Mammary epithelial cell (primary cell): ENCODE measurements around the gene NEB.

Source experiments
- EZH2 ChIP-seq: IDR thresholded peaks from 2 replicates; pipeline ENCODE4 v1.6.1; 2012; ENCODE audit warnings: low read length, inconsistent platforms, borderline replicate concordance
- TF ChIP-seq, protein P1 (sequence below), 2 donors: IDR thresholded peaks in 1 of 2; conservative IDR thresholded peaks in 1 of 2; 2 replicates each; pipeline ENCODE4 v1.5.1; 2011 to 2012; ENCODE audit warnings: inconsistent platforms in 2 of 2, low read length in 2 of 2, mild to moderate bottlenecking in 2 of 2, control low read depth in 1 of 2, low read depth in 1 of 2; ENCODE audit not compliant: insufficient read depth in 1 of 2; ENCODE audit errors: extremely low read depth in 1 of 2

- TF ChIP-seq, protein P1, sequence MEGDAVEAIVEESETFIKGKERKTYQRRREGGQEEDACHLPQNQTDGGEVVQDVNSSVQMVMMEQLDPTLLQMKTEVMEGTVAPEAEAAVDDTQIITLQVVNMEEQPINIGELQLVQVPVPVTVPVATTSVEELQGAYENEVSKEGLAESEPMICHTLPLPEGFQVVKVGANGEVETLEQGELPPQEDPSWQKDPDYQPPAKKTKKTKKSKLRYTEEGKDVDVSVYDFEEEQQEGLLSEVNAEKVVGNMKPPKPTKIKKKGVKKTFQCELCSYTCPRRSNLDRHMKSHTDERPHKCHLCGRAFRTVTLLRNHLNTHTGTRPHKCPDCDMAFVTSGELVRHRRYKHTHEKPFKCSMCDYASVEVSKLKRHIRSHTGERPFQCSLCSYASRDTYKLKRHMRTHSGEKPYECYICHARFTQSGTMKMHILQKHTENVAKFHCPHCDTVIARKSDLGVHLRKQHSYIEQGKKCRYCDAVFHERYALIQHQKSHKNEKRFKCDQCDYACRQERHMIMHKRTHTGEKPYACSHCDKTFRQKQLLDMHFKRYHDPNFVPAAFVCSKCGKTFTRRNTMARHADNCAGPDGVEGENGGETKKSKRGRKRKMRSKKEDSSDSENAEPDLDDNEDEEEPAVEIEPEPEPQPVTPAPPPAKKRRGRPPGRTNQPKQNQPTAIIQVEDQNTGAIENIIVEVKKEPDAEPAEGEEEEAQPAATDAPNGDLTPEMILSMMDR (conservative IDR thresholded peaks at IDR 0.05 in 1 of 2, IDR thresholded peaks at IDR 0.05 in 1 of 2; ENCODE audit: extremely low read depth in 1 of 2, insufficient read depth in 1 of 2, low read depth in 1 of 2, low read length in 2 of 2): no peak
- TF ChIP-seq EZH2: no peak
Measured at GRCh38 chr2:151644580-151644979, 89.7 kb downstream of the NEB start.
